Measurements from ENCODE around the gene CDK5RAP3.

CDK5RAP3 gene

DNA sequence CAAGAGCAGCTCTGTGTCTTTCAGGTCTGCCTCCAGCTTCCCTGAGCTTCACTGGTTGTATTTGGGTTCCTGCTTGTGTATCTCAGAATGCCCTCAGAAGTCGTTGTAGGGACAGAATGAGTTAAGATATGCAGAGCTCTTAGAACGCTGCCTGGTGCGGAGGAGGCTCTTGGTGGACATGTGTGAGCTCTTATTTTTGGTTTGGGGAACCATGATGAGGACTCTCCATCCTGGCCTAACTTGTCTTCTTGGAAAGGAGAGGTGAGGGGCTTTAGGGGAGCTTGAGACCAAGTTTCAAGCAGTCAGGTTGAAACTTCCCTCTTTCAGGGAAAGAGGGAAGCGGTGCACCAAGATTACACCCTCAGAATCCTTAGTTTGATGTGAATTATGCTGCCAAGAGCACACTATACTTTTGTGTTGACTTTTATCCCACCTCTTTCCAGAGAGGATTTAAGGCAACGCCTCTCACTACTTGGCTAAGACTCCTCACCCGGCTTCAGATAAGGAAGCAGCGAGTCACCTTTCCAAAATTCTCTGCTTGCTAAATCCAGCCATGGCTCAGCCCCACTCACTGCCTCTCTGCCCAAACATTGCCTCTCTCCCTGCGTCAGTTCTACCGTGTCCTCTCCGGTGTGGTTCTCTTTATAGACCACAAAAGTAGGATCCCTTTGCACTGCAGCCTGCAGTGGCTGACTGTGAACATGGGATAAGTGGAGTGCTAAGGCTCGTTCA, 12.7 kb downstream of the CDK5RAP3 start:
- H3K4me1 ChIP-seq (ENCODE audit: control insufficient read depth, insufficient read depth, low read length) = peaks cover 4% of the 10 kb centered on the region; the same call in 1 of the 2 replicates
- CTCF ChIA-PET = interaction anchor here (0.6 to 21.9 kb wide), 6 partner anchors 12 to 161 kb away, joined by 3 to 592 read pairs (median 12); partner anchors contain the start of genes CDK5RAP3, PNPO, PRR15L and SCRN2
- POLR2A ChIA-PET = interaction anchor here (1.1 to 2.1 kb wide), 5 partner anchors 13 to 34 kb away, joined by 3 to 6 read pairs (median 4); partner anchors contain the start of gene CDK5RAP3
- TF ChIP-seq ZNF423 (tag by site-specific recombination; IDR thresholded peaks at IDR 0.05) (no peak), ZFHX2 (tag by site-specific recombination; conservative IDR thresholded peaks at IDR 0.05) (0 out of 2 replicates have a peak, but pooled peaks have one; percentile 18), SP7 (tag by site-specific recombination; IDR thresholded peaks at IDR 0.05) (peak; percentile 43; the same call in 1 of the 2 replicates), EGR2 (tag by site-specific recombination; IDR thresholded peaks at IDR 0.05; ENCODE audit: low read depth) (0 out of 2 replicates have a peak, but pooled peaks have one; percentile 28), PRDM1 (tag by site-specific recombination; IDR thresholded peaks at IDR 0.05) (0 out of 2 replicates have a peak, but pooled peaks have one; percentile 6)
- no peaks in the 10 kb centered on the region for H3K9me3 ChIP-seq (ENCODE audit: control insufficient read depth, insufficient read depth, low read depth, low read length)
- H3K4me3 ChIP-seq (ENCODE audit: low read depth, low read length) = no peak overlapping the region
- H3K36me3 ChIP-seq (ENCODE audit: control insufficient read depth in 2 of 2, insufficient read depth in 1 of 2, low read length in 2 of 2) = peaks cover 12 to 56% of the 10 kb centered on the region in 2 experiments; a peak in 2 of 3 replicates
- H3K27ac ChIP-seq (ENCODE audit: extremely low read depth, low read depth, low read length) = no peak overlapping the region

DNA sequence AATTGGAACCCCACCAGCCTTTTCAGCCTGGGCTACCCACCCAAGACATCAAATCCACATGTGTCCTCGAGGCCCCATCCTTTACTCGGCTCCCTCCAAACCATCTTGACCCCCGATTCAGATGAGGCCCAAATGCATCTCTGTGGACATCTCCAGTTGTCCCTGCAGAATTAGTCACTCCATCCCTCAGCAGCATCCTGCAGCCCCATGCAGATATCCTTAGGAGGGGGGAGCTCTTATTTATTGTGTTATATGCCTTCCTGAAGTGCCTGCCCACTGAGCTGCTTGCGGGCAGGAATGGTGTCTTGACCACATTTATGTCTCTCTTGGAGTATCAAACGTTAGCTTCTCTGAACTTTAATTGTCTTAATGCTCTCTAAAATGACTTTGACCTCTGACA, 15.6 kb downstream of the CDK5RAP3 start:
- H3K4me3 ChIP-seq (ENCODE audit: low read depth, low read length) = no peak overlapping the region
- H3K27ac ChIP-seq (ENCODE audit: extremely low read depth, low read depth, low read length) = no peak overlapping the region
- POLR2A ChIA-PET = interaction anchor here (1.0 kb wide), 1 partner anchor 8 kb away, joined by 3 read pairs; no protein-coding TSS in a partner anchor

DNA sequence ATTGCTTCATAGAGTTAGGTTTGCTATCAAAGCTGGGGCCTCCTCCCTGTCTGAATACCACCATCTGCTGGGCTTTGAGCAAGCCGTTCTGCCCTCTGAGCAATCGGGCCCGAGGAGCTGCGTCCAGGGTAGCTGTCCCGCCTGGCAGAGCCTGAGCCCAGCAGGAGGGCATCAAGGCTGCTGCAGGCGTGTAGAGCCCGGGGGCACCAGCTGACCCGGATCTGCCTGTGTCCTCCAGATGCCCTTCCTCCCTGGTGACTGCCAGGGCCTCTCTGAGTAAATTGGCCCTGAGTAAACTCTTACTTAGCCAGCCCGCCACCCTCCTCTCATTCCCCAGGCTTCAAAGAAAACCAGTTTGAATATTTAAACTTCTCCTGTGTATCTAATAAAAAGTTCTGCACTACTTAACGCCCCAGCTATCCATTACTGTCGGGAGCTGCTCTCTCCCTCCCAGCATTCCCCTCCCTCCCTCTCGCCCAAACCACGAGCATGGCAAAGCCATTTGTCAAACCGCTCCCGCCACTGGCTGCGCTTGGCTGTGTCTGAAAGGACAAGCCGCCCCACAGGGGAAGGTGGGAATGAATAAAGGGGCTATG, 16.4 kb downstream of the CDK5RAP3 start:
- H3K36me3 ChIP-seq (ENCODE audit: control insufficient read depth in 2 of 2, insufficient read depth in 1 of 2, low read length in 2 of 2) = peaks cover 0 to 19% of the 10 kb centered on the region in 2 experiments; a peak in 1 of 3 replicates
- CTCF ChIA-PET = interaction anchor here (0.7 to 15.0 kb wide), 7 partner anchors 9 to 119 kb away, joined by 3 to 386 read pairs (median 4); no protein-coding TSS in a partner anchor
- TF ChIP-seq, protein P1, sequence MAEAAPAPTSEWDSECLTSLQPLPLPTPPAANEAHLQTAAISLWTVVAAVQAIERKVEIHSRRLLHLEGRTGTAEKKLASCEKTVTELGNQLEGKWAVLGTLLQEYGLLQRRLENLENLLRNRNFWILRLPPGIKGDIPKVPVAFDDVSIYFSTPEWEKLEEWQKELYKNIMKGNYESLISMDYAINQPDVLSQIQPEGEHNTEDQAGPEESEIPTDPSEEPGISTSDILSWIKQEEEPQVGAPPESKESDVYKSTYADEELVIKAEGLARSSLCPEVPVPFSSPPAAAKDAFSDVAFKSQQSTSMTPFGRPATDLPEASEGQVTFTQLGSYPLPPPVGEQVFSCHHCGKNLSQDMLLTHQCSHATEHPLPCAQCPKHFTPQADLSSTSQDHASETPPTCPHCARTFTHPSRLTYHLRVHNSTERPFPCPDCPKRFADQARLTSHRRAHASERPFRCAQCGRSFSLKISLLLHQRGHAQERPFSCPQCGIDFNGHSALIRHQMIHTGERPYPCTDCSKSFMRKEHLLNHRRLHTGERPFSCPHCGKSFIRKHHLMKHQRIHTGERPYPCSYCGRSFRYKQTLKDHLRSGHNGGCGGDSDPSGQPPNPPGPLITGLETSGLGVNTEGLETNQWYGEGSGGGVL (tag by site-specific recombination; IDR thresholded peaks at IDR 0.05) = no peak
- peak; percentile 67 for TF ChIP-seq ZNF341 (tag by site-specific recombination; IDR thresholded peaks at IDR 0.05; ENCODE audit: low read depth)
- no peak for TF ChIP-seq ZNF830 (tag by site-specific recombination; IDR thresholded peaks at IDR 0.05; ENCODE audit: low read depth)
- TF ChIP-seq ZNF792 (tag by site-specific recombination; IDR thresholded peaks at IDR 0.05) = no peak
- no peak for TF ChIP-seq MYNN (tag by site-specific recombination; IDR thresholded peaks at IDR 0.05; ENCODE audit: borderline replicate concordance)
- peak; percentile 12; the same call in 1 of the 2 replicates for TF ChIP-seq ZNF423 (tag by site-specific recombination; IDR thresholded peaks at IDR 0.05)
- peak; percentile 62 for TF ChIP-seq ZBTB8A (tag by site-specific recombination; IDR thresholded peaks at IDR 0.05)
- TF ChIP-seq, protein P2, sequence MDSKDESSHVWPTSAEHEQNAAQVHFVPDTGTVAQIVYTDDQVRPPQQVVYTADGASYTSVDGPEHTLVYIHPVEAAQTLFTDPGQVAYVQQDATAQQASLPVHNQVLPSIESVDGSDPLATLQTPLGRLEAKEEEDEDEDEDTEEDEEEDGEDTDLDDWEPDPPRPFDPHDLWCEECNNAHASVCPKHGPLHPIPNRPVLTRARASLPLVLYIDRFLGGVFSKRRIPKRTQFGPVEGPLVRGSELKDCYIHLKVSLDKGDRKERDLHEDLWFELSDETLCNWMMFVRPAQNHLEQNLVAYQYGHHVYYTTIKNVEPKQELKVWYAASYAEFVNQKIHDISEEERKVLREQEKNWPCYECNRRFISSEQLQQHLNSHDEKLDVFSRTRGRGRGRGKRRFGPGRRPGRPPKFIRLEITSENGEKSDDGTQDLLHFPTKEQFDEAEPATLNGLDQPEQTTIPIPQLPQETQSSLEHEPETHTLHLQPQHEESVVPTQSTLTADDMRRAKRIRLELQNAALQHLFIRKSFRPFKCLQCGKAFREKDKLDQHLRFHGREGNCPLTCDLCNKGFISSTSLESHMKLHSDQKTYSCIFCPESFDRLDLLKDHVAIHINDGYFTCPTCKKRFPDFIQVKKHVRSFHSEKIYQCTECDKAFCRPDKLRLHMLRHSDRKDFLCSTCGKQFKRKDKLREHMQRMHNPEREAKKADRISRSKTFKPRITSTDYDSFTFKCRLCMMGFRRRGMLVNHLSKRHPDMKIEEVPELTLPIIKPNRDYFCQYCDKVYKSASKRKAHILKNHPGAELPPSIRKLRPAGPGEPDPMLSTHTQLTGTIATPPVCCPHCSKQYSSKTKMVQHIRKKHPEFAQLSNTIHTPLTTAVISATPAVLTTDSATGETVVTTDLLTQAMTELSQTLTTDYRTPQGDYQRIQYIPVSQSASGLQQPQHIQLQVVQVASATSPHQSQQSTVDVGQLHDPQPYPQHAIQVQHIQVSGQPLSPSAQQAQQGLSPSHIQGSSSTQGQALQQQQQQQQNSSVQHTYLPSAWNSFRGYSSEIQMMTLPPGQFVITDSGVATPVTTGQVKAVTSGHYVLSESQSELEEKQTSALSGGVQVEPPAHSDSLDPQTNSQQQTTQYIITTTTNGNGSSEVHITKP (tag by site-specific recombination; IDR thresholded peaks at IDR 0.05) = no peak
- TF ChIP-seq, protein P3, sequence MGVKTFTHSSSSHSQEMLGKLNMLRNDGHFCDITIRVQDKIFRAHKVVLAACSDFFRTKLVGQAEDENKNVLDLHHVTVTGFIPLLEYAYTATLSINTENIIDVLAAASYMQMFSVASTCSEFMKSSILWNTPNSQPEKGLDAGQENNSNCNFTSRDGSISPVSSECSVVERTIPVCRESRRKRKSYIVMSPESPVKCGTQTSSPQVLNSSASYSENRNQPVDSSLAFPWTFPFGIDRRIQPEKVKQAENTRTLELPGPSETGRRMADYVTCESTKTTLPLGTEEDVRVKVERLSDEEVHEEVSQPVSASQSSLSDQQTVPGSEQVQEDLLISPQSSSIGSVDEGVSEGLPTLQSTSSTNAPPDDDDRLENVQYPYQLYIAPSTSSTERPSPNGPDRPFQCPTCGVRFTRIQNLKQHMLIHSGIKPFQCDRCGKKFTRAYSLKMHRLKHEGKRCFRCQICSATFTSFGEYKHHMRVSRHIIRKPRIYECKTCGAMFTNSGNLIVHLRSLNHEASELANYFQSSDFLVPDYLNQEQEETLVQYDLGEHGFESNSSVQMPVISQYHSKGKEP (tag by site-specific recombination; IDR thresholded peaks at IDR 0.05) = no peak
- TF ChIP-seq, protein P4, sequence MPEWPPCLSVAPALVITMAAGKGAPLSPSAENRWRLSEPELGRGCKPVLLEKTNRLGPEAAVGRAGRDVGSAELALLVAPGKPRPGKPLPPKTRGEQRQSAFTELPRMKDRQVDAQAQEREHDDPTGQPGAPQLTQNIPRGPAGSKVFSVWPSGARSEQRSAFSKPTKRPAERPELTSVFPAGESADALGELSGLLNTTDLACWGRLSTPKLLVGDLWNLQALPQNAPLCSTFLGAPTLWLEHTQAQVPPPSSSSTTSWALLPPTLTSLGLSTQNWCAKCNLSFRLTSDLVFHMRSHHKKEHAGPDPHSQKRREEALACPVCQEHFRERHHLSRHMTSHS (tag by site-specific recombination; IDR thresholded peaks at IDR 0.05) = no peak

More for the DNA sequence above, 15.6 kb downstream of the CDK5RAP3 start:
- Histone ChIP-seq H3K9me3 (ENCODE audit: control insufficient read depth, insufficient read depth, low read depth, low read length) (no peaks in the 10 kb centered on the region), H3K4me1 (ENCODE audit: control insufficient read depth, insufficient read depth, low read length) (peaks cover 4% of the 10 kb centered on the region; the same call in 1 of the 2 replicates), H3K36me3 (ENCODE audit: control insufficient read depth in 2 of 2, insufficient read depth in 1 of 2, low read length in 2 of 2) (peaks cover 0 to 27% of the 10 kb centered on the region in 2 experiments; a peak in 1 of 3 replicates)
- CTCF ChIA-PET = interaction anchor here (0.7 to 15.0 kb wide), 7 partner anchors 8 to 40 kb away, joined by 3 to 386 read pairs (median 4); no protein-coding TSS in a partner anchor
- TF ChIP-seq ZIC2 (tag by site-specific recombination; IDR thresholded peaks at IDR 0.05) (peak; percentile 96), ZNF658 (tag by site-specific recombination; IDR thresholded peaks at IDR 0.05) (no peak)
- TF ChIP-seq, protein P5, sequence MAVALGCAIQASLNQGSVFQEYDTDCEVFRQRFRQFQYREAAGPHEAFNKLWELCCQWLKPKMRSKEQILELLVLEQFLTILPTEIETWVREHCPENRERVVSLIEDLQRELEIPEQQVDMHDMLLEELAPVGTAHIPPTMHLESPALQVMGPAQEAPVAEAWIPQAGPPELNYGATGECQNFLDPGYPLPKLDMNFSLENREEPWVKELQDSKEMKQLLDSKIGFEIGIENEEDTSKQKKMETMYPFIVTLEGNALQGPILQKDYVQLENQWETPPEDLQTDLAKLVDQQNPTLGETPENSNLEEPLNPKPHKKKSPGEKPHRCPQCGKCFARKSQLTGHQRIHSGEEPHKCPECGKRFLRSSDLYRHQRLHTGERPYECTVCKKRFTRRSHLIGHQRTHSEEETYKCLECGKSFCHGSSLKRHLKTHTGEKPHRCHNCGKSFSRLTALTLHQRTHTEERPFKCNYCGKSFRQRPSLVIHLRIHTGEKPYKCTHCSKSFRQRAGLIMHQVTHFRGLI (tag by site-specific recombination; IDR thresholded peaks at IDR 0.05) = no peak

More for the DNA sequence above, 16.4 kb downstream of the CDK5RAP3 start:
- Histone ChIP-seq H3K9me3 (ENCODE audit: control insufficient read depth, insufficient read depth, low read depth, low read length) (no peaks in the 10 kb centered on the region), H3K4me3 (ENCODE audit: low read depth, low read length) (no peak overlapping the region), H3K27ac (ENCODE audit: extremely low read depth, low read depth, low read length) (no peak overlapping the region), H3K4me1 (ENCODE audit: control insufficient read depth, insufficient read depth, low read length) (peaks cover 4% of the 10 kb centered on the region; the same call in 1 of the 2 replicates)
- POLR2A ChIA-PET = interaction anchor here (0.7 kb wide), 1 partner anchor 16 kb away, joined by 3 read pairs; the partner anchor contains the start of gene CDK5RAP3
